ENCODE data around the gene ZNF827.

Gene ZNF827

DNA sequence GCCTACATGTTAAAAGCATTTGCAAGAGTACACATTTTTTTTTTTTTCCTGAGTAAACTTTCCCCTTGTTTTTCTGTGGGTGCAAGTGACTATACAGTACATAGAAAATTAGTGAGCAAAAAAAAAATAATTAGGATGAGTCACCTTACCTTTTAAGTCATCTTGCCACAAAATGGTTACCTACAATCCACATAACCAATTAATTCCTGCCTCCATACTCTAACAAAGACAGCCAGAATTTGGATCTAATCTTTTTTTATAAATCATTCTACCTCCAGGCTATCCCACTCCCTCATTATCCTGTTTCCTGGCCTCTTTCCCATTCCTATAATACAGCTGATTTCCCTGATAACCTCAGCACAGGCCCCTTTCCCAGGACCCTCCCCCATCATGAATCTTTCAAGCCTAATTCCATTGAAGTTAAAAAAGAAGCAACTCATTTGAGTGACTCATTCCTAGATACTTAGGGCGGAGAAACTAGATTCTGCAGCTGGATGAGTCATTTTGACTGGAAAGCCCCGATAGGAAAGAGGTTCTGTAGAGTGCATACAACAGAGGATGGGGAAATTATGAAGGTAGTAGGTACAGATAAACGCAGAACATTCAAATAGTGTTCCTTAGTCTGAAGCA lies 130.5 kb downstream of the ZNF827 start:
- H3K4me3 ChIP-seq (ENCODE audit: low read depth, low read length) = no peak overlapping the region; the same call in 1 of the 2 replicates
- ChIA-PET CTCF (interaction anchor here (1.0 kb wide), 1 partner anchor 9 kb away, joined by 4 read pairs; no protein-coding TSS in a partner anchor), POLR2A (interaction anchor here (1.1 to 1.2 kb wide), 2 partner anchors 23 to 131 kb away, joined by 3 read pairs; partner anchors contain the start of gene ZNF827)
- peak; percentile 82 for DNase-seq (ENCODE audit: low read depth, low spot score)
- TF ChIP-seq, protein P1, sequence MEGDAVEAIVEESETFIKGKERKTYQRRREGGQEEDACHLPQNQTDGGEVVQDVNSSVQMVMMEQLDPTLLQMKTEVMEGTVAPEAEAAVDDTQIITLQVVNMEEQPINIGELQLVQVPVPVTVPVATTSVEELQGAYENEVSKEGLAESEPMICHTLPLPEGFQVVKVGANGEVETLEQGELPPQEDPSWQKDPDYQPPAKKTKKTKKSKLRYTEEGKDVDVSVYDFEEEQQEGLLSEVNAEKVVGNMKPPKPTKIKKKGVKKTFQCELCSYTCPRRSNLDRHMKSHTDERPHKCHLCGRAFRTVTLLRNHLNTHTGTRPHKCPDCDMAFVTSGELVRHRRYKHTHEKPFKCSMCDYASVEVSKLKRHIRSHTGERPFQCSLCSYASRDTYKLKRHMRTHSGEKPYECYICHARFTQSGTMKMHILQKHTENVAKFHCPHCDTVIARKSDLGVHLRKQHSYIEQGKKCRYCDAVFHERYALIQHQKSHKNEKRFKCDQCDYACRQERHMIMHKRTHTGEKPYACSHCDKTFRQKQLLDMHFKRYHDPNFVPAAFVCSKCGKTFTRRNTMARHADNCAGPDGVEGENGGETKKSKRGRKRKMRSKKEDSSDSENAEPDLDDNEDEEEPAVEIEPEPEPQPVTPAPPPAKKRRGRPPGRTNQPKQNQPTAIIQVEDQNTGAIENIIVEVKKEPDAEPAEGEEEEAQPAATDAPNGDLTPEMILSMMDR (IDR thresholded peaks at IDR 0.05; ENCODE audit: insufficient read depth, low read length, missing control alignments) = no peak

DNA sequence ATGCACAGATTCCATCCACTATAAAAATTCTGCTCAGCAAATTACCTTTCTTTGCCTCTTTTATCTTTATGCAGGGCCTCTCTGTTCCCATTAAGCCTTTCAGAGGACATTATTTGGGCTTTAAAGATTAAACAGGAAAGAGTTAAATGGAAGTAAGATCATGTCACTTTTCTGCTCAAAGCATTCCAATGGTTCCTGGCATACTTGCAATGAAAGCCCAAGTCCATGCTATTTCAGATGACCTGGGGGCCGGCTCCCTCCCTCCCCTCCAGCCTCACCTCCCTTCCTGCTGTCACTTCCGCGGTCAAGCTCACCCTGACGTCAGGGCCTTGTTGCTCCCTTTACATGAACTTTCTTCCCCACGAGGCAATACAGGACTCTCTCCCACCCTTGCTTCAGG lies 133.1 kb downstream of the ZNF827 start:
- peak; percentile 17 for DNase-seq (ENCODE audit: low read depth, low spot score)
- TF ChIP-seq, protein P1 (IDR thresholded peaks at IDR 0.05; ENCODE audit: insufficient read depth, low read length, missing control alignments) = no peak
- POLR2A ChIA-PET = no interaction called here
- CTCF ChIA-PET = interaction anchor here (1.4 kb wide), 1 partner anchor 32 kb away, joined by 3 read pairs; no protein-coding TSS in a partner anchor
- H3K4me3 ChIP-seq (ENCODE audit: low read depth, low read length) = no peak overlapping the region

DNA sequence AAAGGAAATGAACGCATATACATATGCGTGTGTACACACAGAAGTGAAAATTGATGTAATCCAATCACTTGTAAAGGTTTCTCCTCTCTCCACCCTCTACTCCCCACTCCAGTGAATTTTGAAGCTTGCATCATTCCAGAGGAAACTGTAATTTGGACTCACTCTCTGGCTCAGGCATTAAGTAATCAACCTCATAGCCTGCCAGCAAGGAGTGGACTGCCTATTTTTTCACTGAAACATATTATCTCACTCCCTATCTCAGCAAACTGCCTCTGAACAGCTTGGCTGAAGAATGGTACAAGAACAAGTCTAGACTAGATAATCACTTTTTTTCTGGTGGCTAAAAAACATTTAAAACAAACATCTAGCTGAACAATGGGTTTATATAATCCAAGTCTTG lies 134.5 kb downstream of the ZNF827 start:
- H3K4me3 ChIP-seq (ENCODE audit: low read depth, low read length) = no peak overlapping the region
- TF ChIP-seq, protein P1 (IDR thresholded peaks at IDR 0.05; ENCODE audit: insufficient read depth, low read length, missing control alignments) = no peak
- CTCF ChIA-PET = no interaction called here
- POLR2A ChIA-PET = interaction anchor here (0.5 kb wide), 1 partner anchor 664 kb away, joined by 4 read pairs; no protein-coding TSS in a partner anchor
- DNase-seq (ENCODE audit: low read depth, low spot score) = peak; percentile 76

DNA sequence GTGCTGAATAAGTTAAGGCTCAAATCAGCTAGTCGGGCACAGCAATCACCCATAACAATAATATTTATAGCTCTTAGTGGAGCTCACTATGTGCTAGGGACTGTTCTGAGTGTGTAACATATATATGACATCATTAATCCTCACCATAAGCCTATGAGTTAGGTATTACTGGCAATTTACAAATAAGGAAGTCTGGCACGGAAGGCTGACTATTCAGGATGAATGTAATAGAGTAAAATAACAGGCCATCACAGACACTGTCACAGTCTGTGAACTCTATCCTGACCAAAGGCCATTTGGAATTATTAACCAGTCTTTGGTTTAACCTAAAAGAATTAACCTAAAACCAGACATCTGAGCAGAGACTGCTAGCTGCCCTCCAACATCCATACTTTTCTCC lies 139.4 kb downstream of the ZNF827 start:
- POLR2A ChIA-PET = no interaction called here
- no peak for DNase-seq (ENCODE audit: low read depth, low spot score)
- CTCF ChIA-PET = no interaction called here
- no peak overlapping the region for H3K4me3 ChIP-seq (ENCODE audit: low read depth, low read length)
- TF ChIP-seq, protein P1 (IDR thresholded peaks at IDR 0.05; ENCODE audit: insufficient read depth, low read length, missing control alignments) = no peak

DNA sequence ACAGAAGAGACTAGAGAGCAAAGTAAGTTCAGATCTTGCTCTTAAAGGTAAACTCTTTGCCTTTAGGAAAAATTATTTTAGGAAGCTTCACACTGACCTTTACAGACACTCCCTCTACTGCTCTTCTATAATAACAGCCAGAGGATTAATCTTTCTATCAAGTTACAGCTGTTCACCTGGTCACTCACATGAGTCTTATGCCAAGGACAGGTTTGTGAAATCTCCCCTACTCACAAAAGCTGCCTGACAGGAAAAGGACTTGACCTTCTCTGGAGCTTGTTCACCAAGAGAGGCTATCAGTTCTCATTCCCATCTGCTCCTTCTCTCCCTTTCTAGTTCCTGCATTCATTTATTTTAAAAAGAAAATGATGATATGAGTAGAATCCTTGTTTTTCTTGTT lies 141.3 kb downstream of the ZNF827 start:
- no peak for DNase-seq (ENCODE audit: low read depth, low spot score)
- ChIA-PET POLR2A (no interaction called here), CTCF (no interaction called here)
- TF ChIP-seq, protein P1 (IDR thresholded peaks at IDR 0.05; ENCODE audit: insufficient read depth, low read length, missing control alignments) = no peak
- H3K4me3 ChIP-seq (ENCODE audit: low read depth, low read length) = no peak overlapping the region

DNA sequence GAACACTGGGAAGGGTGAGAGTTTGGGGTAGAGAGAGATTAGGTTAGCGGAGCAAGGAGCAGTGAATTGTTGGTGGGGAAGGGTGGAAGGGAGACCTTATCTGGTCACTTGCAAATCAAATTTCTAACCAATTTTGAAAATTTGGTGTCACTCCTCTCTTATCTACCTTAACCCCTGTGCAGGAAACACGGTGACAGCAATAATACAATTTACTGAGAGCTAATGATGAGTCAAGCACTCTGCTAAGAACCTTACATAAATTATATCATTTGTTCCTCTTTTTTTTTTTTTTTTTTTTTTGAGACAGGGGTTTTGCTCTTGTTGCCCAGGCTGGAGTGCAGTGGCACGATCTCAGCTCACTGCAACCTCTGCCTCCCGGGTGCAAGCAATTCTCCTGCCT lies 142.3 kb downstream of the ZNF827 start:
- POLR2A ChIA-PET = no interaction called here
- TF ChIP-seq, protein P1 (IDR thresholded peaks at IDR 0.05; ENCODE audit: insufficient read depth, low read length, missing control alignments) = no peak
- no peak for DNase-seq (ENCODE audit: low read depth, low spot score)
- CTCF ChIA-PET = interaction anchor here (0.6 kb wide), 1 partner anchor 137 kb away, joined by 3 read pairs; no protein-coding TSS in a partner anchor
- no peak overlapping the region for H3K4me3 ChIP-seq (ENCODE audit: low read depth, low read length)

Measured in AG04449 (cell line).